Retinal pigment epithelial cell (primary cell): ENCODE data around the gene YBX3.

Source experiments
- DNase-seq: peaks from one replicate; pipeline ENCODE4 v3.0.0-alpha.2; 2010; ENCODE audit warnings: low read depth
- H3K4me3 ChIP-seq: 2 replicates; pipeline ENCODE4 v1.5.1; 2011; ENCODE audit warnings: mild to moderate bottlenecking, low read length, control low read depth, moderate library complexity
- TF ChIP-seq, protein P1 (sequence below): conservative IDR thresholded peaks from 2 replicates; pipeline ENCODE4 v1.5.1; 2011; ENCODE audit warnings: low read depth, low read length, control low read depth, inconsistent platforms

The YBX3 gene

DNA sequence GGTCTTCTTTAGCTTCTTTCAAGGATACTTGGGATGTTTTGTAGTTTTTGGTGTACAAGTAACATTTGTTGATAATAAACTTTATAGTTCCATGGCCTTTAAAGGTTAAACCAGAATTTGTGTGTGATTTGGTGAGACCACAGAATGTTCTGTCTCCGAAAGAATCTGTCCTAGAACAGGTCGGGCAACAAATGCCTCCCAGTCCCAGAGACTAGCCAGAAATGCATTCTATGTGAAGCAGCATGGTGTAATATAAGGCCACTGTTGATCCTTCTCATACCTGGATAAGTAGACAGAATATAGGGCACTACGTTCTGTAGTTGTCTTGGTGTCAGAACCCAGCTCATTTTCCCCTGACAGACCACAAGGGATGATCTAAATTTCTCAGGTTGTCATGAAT, 59.3 kb downstream of the YBX3 start:
- TF ChIP-seq, protein P1, sequence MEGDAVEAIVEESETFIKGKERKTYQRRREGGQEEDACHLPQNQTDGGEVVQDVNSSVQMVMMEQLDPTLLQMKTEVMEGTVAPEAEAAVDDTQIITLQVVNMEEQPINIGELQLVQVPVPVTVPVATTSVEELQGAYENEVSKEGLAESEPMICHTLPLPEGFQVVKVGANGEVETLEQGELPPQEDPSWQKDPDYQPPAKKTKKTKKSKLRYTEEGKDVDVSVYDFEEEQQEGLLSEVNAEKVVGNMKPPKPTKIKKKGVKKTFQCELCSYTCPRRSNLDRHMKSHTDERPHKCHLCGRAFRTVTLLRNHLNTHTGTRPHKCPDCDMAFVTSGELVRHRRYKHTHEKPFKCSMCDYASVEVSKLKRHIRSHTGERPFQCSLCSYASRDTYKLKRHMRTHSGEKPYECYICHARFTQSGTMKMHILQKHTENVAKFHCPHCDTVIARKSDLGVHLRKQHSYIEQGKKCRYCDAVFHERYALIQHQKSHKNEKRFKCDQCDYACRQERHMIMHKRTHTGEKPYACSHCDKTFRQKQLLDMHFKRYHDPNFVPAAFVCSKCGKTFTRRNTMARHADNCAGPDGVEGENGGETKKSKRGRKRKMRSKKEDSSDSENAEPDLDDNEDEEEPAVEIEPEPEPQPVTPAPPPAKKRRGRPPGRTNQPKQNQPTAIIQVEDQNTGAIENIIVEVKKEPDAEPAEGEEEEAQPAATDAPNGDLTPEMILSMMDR: no peak
- H3K4me3 ChIP-seq: no peak overlapping the region
- DNase-seq: no peak

DNA sequence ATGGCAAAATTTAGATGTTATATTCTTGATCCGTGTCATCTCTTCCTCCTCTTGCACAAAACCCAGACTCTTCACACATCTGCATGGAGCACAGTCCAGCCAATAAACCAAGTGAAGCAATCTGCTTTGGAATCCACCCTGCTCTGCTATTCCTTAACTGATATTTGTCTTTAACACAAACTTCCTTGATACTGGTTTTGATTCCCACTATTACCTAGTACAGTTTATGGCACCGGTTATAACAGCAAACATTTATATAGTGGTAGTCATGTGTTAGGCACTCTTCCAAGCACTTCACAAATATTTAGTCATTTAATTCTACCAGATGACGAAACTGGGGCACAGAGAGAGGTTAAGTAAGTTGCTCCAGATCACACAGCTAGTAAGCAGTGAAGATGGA, 61.8 kb downstream of the YBX3 start:
- H3K4me3 ChIP-seq: no peak overlapping the region
- no peak for DNase-seq
- TF ChIP-seq, protein P1: no peak

GRCh38 chr12:10654003-10654402, 69.1 kb downstream of the YBX3 start:
- DNase-seq: no peak
- TF ChIP-seq, protein P1: no peak
- no peak overlapping the region for H3K4me3 ChIP-seq

DNA sequence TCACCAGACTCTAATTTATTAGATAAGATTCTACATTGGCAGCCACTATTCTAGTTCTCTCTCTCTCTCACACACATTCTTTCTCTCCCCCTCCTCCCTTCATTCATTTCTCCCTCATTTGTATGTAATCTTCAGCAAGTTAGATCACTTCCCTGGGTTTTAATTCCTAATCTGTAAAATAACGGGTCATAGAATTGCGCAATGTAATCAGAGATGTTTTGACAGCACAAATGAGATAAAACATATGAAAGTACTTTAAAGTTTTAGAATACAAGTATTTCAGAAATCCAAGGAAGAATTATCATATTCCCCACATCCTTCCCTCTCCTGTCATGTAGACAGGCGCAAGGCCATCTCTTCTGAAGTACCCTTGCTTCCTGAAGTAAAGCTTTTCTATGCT, 70.9 kb downstream of the YBX3 start:
- TF ChIP-seq, protein P1: no peak
- H3K4me3 ChIP-seq: no peak overlapping the region
- no peak for DNase-seq
